ENCODE results near the gene PTPN18. TPM values are rescaled to one million over a fixed set of nuclear protein-coding genes. Genes with fewer than 3 reads are reported as not detected.

Gene PTPN18
- total and polyA plus RNA-seq, 2 of the 4 experiments (the other 2 are of a cell fraction), result 9.7 to 15.5 TPM

DNA sequence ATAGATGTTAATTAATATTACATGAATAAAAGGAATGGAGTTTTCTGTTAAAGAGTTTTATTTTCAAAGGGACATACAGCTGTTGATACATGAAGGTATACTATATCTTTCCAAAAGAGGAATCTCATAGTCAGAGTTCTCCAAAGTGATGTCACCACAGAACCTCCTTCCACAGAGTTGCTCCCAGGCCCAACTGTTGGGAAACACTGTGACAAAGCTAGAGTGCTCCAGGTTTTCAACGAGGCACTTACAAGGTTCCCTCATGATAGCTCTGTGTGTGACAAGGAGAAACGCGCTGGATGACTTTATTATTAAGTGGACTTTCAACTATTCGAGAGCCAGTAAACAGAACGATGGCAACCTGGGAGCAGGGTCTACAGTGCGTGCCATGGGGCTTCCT lies 33.5 kb downstream of the PTPN18 start:
- ATAC-seq (ENCODE audit: low read depth), result no peak
- H3K9me3 ChIP-seq (ENCODE audit: control insufficient read depth, insufficient read depth, low read length), result no peaks in the 10 kb centered on the region
- H3K23ac ChIP-seq (ENCODE audit: low read depth, low read length), result no peak overlapping the region
- H2BK120ac ChIP-seq (ENCODE audit: low read depth, low read length), result no peak overlapping the region
- DNase-seq, result no peak
- dilution Hi-C loops (cut with HindIII; ENCODE audit: low sequenced_read_pairs, unreplicated experiment) (no loop called here), intact Hi-C loops (cut with micrococcal nuclease) (no loop called here), in situ Hi-C loops (cut with MboI; ENCODE audit: low sequenced_read_pairs) (no loop called here)
- BruUV-seq (replicated peaks), result no TSS peak
- no peak overlapping the region for H2AFZ ChIP-seq (replicated peaks; ENCODE audit: low read length, poor library complexity)
- no peaks in the 10 kb centered on the region; the same call in 1 of the 2 replicates for H3K9me1 ChIP-seq (ENCODE audit: insufficient read depth, low read length)
- no peak overlapping the region for H3K56ac ChIP-seq (ENCODE audit: extremely low read depth, insufficient read depth, low read length)
- no peak overlapping the region for H3K9ac ChIP-seq (ENCODE audit: low read depth, low read length)
- no peaks in the 10 kb centered on the region for H3K27me3 ChIP-seq (ENCODE audit: control insufficient read depth, insufficient read depth, low read length)
- no peak overlapping the region for H3K18ac ChIP-seq (ENCODE audit: low read depth, low read length)
- H3K4me1 ChIP-seq (ENCODE audit: control insufficient read depth, insufficient read depth, low read length), result peaks cover 11% of the 10 kb centered on the region
- H4K20me1 ChIP-seq (ENCODE audit: insufficient read depth, low read length), result no peaks in the 10 kb centered on the region
- H3K27ac ChIP-seq (ENCODE audit: insufficient read depth, low read length), result no peak overlapping the region
- no peak overlapping the region for H4K5ac ChIP-seq (ENCODE audit: low read depth, low read length)
- H3K4me2 ChIP-seq (ENCODE audit: low read depth, low read length), result no peak overlapping the region
- POLR2A ChIA-PET (ENCODE audit: unreplicated experiment), result no interaction called here
- H2AK5ac ChIP-seq (ENCODE audit: low read depth, low read length), result no peak overlapping the region
- no peak overlapping the region for H3K4me3 ChIP-seq (ENCODE audit: insufficient read depth, low read depth, low read length)
- no peak overlapping the region for H2BK20ac ChIP-seq (ENCODE audit: low read depth, low read length)
- no peak overlapping the region for H2BK15ac ChIP-seq (ENCODE audit: low read depth, low read length)
- no CpG with 5 or more reads among the region's 6 CpGs for WGBS, 2 experiments (ENCODE audit: extremely low coverage in 2 of 2, insufficient read length in 1 of 2)
- no peak overlapping the region for H2BK5ac ChIP-seq (ENCODE audit: low read depth, low read length, poor library complexity, severe bottlenecking)
- CTCF ChIA-PET, result no interaction called here
- TF ChIP-seq, protein P1, sequence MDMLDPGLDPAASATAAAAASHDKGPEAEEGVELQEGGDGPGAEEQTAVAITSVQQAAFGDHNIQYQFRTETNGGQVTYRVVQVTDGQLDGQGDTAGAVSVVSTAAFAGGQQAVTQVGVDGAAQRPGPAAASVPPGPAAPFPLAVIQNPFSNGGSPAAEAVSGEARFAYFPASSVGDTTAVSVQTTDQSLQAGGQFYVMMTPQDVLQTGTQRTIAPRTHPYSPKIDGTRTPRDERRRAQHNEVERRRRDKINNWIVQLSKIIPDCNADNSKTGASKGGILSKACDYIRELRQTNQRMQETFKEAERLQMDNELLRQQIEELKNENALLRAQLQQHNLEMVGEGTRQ (IDR thresholded peaks at IDR 0.05; ENCODE audit: low read depth, low read length), result no peak
- TF ChIP-seq BHLHE40 (IDR thresholded peaks at IDR 0.05; ENCODE audit: low read depth, low read length) (no peak), MAFK (IDR thresholded peaks at IDR 0.05; ENCODE audit: low read depth, low read length) (no peak), RFX5 (IDR thresholded peaks at IDR 0.05; ENCODE audit: low read depth, low read length) (no peak), CEBPB (IDR thresholded peaks at IDR 0.05; ENCODE audit: low read depth, low read length) (no peak), FOS (IDR thresholded peaks at IDR 0.05; ENCODE audit: low read depth, low read length) (no peak)
- H4K91ac ChIP-seq (ENCODE audit: insufficient read depth, low read depth, low read length), result no peak overlapping the region
- no peak overlapping the region for H4K8ac ChIP-seq (ENCODE audit: low read depth in 2 of 2, low read length in 2 of 2)
- no peak overlapping the region for H2AK9ac ChIP-seq (replicated peaks; ENCODE audit: low read depth, low read length, poor library complexity)
- no peak overlapping the region for H3K14ac ChIP-seq (replicated peaks; ENCODE audit: low read depth, low read length)
- no peak overlapping the region for H3K4ac ChIP-seq (ENCODE audit: low read depth, low read length)
- H3K79me1 ChIP-seq (ENCODE audit: low read depth in 1 of 2, low read length in 2 of 2), result peaks cover 7 to 11% of the 10 kb centered on the region in 2 experiments; a peak in 2 of 4 replicates
- H3K36me3 ChIP-seq (ENCODE audit: control insufficient read depth, insufficient read depth, low read length), result no peaks in the 10 kb centered on the region

Measured in IMR-90 (cell line).